ENCODE data around the gene PTPN18.

DNA sequence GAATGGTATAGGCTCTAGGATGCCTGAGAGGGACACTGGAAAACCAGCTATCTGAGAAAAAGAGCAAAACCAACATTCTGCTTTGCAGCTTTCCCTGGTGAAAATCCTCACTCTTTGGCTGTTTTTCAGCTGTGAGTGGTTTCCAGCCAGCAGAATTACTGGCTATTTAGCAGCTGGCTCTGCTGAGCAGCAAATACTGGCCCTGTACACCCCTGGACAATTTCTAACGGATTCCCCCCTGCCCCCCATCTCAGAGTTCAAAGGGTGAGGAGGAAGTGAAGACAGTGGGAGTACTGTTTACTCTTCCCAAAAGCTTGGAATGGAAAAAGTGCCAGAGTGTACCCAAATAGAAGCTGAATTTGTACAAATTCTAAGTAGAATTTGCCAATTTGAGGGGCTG, 39.3 kb upstream of the PTPN18 start:
- TF ChIP-seq, protein P1, sequence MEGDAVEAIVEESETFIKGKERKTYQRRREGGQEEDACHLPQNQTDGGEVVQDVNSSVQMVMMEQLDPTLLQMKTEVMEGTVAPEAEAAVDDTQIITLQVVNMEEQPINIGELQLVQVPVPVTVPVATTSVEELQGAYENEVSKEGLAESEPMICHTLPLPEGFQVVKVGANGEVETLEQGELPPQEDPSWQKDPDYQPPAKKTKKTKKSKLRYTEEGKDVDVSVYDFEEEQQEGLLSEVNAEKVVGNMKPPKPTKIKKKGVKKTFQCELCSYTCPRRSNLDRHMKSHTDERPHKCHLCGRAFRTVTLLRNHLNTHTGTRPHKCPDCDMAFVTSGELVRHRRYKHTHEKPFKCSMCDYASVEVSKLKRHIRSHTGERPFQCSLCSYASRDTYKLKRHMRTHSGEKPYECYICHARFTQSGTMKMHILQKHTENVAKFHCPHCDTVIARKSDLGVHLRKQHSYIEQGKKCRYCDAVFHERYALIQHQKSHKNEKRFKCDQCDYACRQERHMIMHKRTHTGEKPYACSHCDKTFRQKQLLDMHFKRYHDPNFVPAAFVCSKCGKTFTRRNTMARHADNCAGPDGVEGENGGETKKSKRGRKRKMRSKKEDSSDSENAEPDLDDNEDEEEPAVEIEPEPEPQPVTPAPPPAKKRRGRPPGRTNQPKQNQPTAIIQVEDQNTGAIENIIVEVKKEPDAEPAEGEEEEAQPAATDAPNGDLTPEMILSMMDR (conservative IDR thresholded peaks at IDR 0.05; ENCODE audit: low read depth, low read length) = no peak
- TF ChIP-seq POLR2A (IDR thresholded peaks at IDR 0.05; ENCODE audit: low read depth, low read length) = no peak
- no peak for TF ChIP-seq CEBPB (IDR thresholded peaks at IDR 0.05; ENCODE audit: low read depth, low read length)
- TF ChIP-seq BHLHE40 (IDR thresholded peaks at IDR 0.05; ENCODE audit: low read depth, low read length) = no peak
- no peak for TF ChIP-seq RAD21 (IDR thresholded peaks at IDR 0.05; ENCODE audit: low read length)
- TF ChIP-seq RFX5 (IDR thresholded peaks at IDR 0.05; ENCODE audit: low read depth, low read length) = no peak
- no peak for TF ChIP-seq MXI1 (IDR thresholded peaks at IDR 0.05; ENCODE audit: borderline replicate concordance, low read depth, low read length)
- TF ChIP-seq NFE2L2 (IDR thresholded peaks at IDR 0.05; ENCODE audit: low read depth, low read length) = no peak

All from IMR-90 (cell line).